Fibroblast of gingiva (primary cell): Measurements from ENCODE around the gene FAM136A.
"Not testable (repeated sequence)": the region's sequence is repeated elsewhere in the genome, so short reads cannot be mapped to it uniquely, and the experiment has no call there.

ENCODE experiments used
- DNase-seq: peaks from one replicate; pipeline ENCODE4 v3.0.0-alpha.2; 2011; ENCODE audit warnings: low read depth

FAM136A gene

DNA sequence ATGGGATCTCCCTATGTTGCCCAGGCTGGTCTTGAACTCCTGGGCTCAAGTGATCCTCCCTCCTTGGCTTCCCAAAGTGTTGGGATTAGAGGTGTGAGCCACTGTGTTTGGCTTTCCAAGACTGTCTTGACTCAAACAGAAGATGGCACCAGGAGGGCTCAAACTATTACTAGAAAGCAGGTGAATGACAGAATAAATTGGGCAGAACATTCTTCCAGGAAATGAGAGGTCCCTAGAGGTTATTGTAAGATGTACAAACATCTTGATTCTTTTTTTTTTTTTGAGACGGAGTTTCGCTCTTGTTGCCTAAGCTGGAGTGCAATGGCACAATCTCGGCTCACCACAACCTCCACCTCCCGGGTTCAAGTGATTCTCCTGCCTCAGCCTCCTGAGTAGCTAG lies 4.0 kb downstream of the FAM136A start:
- not testable (repeated sequence) for DNase-seq

DNA sequence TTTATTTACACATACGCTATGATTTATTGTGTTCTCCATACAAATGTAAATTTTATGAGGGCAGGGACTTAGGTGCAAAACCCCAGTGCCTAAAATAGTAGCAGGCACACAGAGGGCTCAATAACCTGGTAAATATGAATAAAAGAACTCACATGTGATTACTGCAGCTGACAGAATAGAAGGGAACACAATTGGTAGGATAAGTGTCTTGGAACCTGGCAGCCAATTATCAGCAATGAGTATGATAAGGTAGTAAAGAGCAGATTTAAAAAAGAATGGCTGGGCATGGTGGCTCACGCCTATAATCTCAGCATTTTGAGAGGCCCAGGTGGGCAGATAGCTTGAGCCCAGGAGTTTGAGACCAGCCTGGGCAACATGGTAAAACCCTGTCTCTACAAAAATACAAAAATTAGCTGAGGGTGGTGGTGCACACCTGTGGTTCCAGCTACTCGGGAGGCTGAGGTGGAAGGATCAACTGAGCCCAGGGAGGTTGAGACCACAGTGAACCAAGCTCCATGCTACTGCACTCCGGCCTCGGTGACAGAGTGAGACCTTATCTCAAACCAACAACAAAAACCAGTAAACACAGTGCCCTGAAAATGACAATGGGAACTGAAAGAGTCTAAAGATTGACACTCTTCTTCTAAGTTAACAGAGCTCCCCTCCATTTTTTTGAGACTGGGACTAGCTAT lies 18.2 kb downstream of the FAM136A start:
- no peak for DNase-seq

DNA sequence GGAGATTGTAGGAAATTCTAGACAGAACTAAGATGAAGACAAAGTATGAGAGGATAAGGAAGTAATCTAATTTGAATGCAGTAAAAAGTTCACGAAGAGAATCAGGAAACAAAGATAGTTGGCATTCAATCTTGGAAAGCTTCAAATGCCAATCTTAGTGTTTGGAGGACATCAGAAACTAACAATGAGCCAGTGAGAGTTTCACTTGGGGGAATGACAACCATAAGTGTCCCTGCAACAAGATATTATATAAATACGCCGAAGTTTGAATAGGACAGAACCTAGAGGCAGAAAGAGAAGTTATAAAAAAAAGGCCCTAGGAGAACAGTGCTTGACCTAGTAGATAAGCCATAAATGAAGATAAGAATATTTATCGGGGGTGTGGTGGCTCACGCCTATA lies 19.4 kb downstream of the FAM136A start:
- DNase-seq, result no peak

DNA sequence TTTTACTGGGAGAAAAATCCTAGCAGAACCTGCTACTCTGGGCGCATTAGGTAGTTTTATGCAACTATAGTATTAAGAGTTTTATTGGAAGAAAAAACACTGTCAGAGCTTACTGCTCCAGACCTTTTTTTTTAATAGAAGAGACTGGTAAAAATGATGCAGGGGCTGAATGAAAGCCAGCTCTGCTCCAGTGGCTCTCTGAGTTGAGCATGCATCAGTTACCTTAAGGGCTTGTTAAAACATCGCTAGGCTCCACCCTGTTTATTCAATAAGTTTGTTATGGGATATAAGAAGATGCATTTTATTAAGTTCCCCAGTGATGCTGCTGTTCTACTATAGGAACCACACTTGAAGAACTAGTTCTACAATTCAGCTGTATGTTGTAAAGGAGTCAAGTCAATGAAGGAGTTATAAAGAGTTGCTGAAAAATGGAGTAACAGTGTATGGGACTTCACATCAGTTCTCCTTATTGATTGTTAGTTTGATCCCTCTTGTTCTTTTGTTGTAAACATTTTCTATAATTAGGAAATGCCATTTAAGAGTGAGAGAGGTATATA lies 21.5 kb downstream of the FAM136A start:
- no peak for DNase-seq

DNA sequence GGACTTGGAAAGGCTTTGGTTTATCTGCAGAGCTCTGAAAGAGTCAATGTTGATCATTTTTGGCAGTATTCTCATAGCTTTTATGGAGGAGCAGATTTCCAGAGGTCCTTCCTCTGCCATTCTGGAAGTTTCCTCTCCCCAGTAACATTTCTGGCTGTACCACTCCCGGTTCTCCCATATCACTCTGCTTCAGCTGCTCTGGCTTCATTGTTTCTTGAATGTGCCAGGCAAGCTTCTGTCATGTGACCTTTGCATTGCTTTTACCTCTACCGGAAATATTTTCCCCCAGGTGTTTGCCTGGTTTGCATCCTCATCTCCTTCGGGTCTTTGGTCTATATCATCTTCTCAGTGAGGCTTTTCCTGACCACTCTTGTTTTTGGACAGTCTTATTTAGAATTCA lies 31.5 kb downstream of the FAM136A start:
- no peak for DNase-seq

DNA sequence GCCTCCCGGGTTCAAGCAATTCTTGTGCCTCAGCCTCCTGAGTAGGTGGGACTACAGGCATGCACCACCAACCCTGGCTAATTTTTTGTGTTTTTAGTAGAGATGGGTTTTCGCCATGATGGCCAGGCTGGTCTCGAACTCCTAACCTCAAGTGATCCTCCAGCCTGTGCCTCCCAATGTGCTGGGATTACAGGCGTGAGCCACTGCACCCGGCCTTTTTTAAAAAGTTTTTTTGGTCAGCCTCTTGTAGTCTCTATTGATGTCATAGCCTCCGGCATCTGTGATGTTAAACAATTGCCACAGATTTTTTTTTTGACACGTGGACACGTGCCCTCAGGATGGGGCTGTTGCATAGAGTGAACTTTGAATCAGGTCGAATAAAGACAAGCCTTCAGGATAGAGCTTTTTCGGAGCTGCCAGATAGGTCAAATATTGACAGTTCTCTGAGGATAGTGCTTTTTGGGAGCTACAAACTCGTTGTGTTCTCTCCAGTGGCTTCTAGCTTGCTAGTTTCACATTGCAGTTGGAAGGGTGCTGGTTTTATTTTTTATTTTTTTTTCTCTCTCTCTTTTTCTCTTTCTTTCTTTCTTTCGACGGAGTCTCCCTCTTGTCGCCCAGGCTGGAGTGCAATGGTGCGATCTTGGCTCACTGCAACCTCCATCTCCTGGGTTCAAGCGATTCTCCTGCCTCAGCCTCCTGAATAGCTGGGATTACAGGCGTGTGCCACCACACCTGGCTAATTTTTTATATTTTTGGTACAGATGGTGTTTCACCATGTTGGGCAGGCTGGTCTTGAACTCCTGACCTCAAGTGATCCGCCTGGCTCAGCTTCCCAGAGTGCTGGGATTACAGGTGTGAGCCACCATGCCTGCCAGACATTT lies 32.2 kb downstream of the FAM136A start:
- not testable (repeated sequence) for DNase-seq

DNA sequence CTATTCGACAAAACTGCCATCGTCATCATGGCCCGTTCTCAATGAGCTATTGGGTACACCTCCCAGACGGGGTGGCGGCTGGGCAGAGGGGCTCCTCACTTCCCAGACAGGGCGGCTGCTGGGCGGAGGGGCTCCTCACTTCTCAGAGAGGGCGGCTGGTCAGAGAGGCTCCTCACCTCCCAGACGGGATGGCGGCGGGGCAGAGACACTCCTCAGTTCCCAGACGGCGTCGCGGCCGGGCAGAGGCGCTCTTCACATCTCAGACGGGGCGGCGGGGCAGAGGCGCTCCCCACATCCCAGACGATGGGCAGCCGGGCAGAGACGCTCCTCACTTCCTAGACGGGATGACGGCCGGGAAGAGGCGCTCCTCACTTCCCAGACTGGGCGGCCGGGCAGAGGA lies 34.9 kb downstream of the FAM136A start:
- not testable (repeated sequence) for DNase-seq

DNA sequence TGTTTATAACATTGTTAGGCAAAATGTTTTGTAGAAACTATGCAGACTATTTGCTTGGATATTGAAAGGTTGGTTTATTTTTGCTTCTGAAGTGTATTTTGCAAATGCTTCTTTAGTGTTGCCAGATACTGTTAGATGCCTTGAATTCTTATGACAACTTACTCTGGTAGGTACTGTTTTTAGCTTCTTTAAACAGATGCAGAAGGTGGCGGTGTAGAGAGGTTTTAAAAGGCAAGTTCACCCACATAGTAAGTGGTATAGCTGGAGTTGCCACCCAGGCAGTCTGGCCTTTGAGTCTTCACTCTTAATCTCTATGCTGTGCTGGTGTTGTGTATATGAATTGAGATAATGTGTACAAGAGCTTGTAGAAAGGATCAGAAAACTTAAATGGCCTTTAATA lies 40.4 kb downstream of the FAM136A start:
- DNase-seq, result no peak

DNA sequence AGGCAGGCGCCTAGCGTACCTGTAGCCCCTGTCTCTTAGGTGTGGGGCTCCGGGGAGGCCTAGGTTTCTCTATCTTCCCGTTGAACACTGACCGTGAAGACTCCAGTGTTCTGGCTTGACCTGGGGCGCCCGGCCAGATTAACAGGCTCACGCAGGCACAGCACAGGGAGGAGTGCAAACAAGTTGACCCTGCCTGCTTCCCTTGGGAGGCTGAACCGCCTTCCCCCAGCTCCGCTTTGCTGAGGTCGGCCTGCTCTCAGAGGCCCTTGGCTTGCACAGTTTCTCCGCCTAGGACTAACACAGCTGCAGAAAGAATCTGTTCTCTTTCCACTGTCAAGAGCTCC lies 43.4 kb downstream of the FAM136A start:
- DNase-seq, result peak; percentile 60

DNA sequence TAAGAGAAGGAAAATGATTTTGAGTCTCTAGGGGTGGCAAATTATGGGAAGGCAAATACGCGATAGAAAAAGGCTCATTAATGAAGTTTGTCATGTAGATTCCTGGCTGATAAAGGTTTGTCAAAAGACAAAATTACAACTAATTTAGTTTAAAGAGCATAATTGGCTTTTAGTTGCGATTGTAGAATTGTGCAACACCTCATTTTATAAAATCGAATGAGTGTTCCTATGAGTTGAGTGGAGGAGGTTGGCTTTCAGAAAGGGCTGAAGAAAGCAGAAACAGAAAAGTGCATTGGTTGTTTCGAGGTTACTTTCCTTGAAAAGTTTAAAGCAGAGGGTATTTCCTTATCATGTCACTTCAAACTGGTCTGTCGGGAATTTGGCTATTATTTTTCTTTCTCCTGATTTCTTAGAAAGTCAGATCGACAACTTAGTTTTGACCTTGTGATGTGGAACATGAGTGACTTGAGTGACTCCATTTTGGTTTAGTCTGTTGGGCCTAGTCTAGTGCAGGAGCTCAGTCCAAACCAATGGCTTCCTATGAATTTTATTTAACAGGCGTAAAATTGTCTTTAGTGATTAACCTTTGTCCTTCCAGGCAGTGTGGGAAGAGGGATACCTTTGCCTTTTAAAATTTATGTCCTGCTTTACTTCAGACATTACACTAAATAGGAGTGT lies 46.1 kb downstream of the FAM136A start:
- no peak for DNase-seq

DNA sequence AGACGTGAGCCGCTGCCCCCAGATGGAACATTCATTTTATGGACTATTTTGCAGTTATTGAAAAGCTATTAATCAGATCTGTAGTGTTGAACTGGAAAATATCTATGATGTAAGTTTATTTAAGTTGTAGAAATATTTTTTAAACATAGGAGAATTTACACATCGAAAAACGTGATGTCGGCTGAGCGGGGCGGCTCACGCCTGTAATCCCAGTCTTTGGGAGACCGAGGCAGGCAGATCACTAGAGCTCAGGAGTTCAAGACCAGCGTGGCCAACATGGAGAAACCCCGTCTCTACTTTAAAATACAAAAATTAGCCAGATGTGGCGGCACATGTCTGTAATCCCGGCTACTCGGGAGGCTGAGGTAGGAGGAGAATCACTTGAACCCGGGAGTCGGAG lies 51.4 kb downstream of the FAM136A start:
- no peak for DNase-seq

DNA sequence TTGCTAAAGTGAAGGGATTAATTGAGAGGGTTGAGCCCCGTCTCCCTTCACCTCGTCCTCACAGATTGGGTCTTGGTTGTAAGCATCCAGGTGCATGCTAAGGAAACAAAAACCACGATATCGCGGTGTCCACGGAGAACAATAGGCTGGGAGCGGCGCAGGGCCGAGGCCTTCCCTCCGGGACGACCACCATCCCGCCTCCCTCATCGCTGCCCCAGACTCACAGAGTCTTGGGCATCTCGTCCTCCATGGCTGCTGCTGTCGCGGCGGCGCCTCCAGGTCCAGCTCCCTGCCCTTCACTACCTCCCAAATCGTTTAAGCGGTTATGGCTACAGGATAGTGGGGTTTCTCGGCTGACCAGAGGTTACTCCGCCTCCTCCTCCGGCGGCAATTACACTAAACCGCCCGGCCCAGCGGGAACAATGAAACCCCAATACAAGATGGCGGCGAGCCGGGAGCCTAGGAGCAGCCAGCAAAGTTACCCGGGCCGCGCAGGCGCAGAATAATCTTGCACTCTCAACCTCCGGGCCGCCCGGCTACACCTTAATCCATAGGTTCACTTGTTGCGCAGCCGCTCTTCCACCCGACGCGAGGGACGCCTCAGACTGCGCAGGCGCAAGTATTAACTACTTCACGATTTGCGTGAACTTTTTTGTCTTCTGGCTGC lies 53.6 kb downstream of the FAM136A start, which contains the start of gene TIA1:
Gene TIA1 (minus strand): TSS at position 448 of the 667 bp plus-strand sequence. CDS start 198 bp downstream, at position 250.
- peak; percentile 97 for DNase-seq

DNA sequence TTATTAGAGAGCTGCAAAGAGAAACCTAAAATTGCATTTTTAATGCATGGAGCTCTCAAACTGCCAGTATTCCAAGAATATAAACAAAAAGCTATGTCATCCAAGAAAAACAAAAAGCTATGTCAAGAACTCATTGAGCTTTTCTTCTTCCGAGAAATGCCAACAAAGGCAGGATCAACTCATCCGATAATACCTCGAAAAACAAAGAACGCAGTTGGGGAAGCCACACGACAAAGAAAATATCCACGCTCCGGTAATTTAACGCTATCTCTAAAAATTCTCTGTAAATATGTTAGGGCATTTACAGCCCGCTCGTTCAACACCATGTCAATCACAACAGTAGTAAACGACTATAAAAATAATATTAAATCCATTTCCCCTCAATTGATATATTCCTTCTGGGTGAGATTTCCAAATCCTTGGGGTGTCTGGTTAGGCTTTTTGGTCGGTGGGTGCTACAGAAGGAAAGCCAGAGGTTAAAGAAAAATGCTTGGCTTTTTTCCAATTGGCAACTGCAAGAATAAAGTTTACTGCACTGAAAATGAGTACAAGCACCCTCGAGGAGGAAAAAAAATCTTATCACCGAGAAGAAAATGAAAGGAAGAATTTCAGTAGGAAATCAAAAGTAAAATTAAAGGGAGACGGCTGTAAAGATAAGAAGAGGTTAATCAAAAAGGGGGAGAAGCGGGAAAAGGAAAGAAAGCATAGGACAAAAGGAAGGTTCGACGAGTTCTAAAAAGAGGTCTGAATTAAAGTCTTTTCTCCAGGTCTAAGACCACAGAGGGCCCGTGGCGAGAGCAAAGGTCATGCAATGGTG lies 54.3 kb downstream of the FAM136A start:
- DNase-seq, result no peak
